Smooth muscle cell (in vitro differentiated cells): ENCODE measurements around the gene PADI3. TPM values are rescaled to one million over a fixed set of nuclear protein-coding genes. Genes with fewer than 3 reads are reported as not detected.
"Not testable (repeated sequence)": the region's sequence is repeated elsewhere in the genome, so short reads cannot be mapped to it uniquely, and the experiment has no call there.

Experiments used
- DNase-seq: peaks from one replicate; lab custom pipeline; 2025; ENCODE audit not compliant: unreplicated experiment; lab: John Stamatoyannopoulos, UW
- H2AFZ ChIP-seq: fragments of 200-600 bp; sonication (generic); 2 replicates; pipeline ENCODE4 v1.6.0; 2016; ENCODE audit warnings: antibody characterized with exemption, low read depth, mild to moderate bottlenecking
- H3F3A ChIP-seq: fragments of 200-600 bp; sonication (generic); 2 replicates; pipeline ENCODE4 v1.6.0; 2017; ENCODE audit warnings: antibody characterized with exemption, low read depth
- H3K27ac ChIP-seq: fragments of 200-600 bp; sonication (generic); 2 replicates; pipeline ENCODE4 v1.5.1; 2016; ENCODE audit warnings: low read depth, mild to moderate bottlenecking
- H3K27me3 ChIP-seq: fragments of 200-600 bp; sonication (generic); 2 replicates; pipeline ENCODE4 v1.6.1; 2016; ENCODE audit warnings: low read depth, mild to moderate bottlenecking
- H3K36me3 ChIP-seq: fragments of 200-600 bp; sonication (generic); 2 replicates; pipeline ENCODE4 v1.5.1; 2016; ENCODE audit warnings: low read depth
- H3K4me1 ChIP-seq: fragments of 200-600 bp; sonication (generic); 2 replicates; pipeline ENCODE4 v1.5.1; 2016; ENCODE audit warnings: low read depth
- H3K4me2 ChIP-seq: fragments of 200-600 bp; sonication (generic); 2 replicates; pipeline ENCODE4 v1.6.0; 2016; ENCODE audit warnings: mild to moderate bottlenecking
- H3K4me3 ChIP-seq: fragments of 200-600 bp; sonication (generic); 2 replicates; pipeline ENCODE4 v1.5.1; 2016; ENCODE audit warnings: mild to moderate bottlenecking
- H3K79me2 ChIP-seq: fragments of 200-600 bp; sonication (generic); 2 replicates; pipeline ENCODE4 v1.6.0; 2016; ENCODE audit warnings: low read depth, mild to moderate bottlenecking
- H3K9ac ChIP-seq: fragments of 200-600 bp; sonication (generic); 2 replicates; pipeline ENCODE4 v1.6.0; 2016; ENCODE audit warnings: low read depth
- H3K9me3 ChIP-seq: fragments of 200-600 bp; sonication (generic); replicated peaks from 2 replicates; pipeline ENCODE4 v1.5.1; 2016; ENCODE audit warnings: low read depth
- H4K20me1 ChIP-seq: fragments of 200-600 bp; sonication (generic); 2 replicates; pipeline ENCODE4 v1.6.0; 2016; ENCODE audit warnings: low read depth
- CTCF ChIP-seq: fragments of 200-600 bp; sonication (generic); IDR thresholded peaks from 2 replicates; pipeline ENCODE4 v1.5.1; 2017; ENCODE audit warnings: borderline replicate concordance, mild to moderate bottlenecking, antibody characterized with exemption; ENCODE audit not compliant: insufficient read depth, poor library complexity, severe bottlenecking
- WGBS: methylation state at CpG from one replicate; pipeline ENCODE4 v1.1.7; 2016; ENCODE audit warnings: low lambda C conversion rate; 5-methylcytosine and 5-hydroxymethylcytosine counted together
- polyA plus RNA-seq: library from polyadenylated mRNA; unstranded; fragments of >200 nt; fragmentation: Nextera tagmentation; extraction: Ambion mirVana; gene quantifications from 2 replicates; pipeline ENCODE4 v1.2.1, GENCODE V29; 2016
- total RNA-seq: library from RNA; depleted of rRNA; stranded (reverse); fragments of >200 nt; gene quantifications from 2 replicates; pipeline ENCODE4 v1.2.3, GENCODE V29; 2014

PADI3 gene
- total and polyA plus RNA-seq, 2 experiments from 2014 or later, result not detected

GRCh38 chr1:17318262-17318661, 69.4 kb downstream of the PADI3 start:
- no peaks in the 10 kb centered on the region for H3K4me1 ChIP-seq
- DNase-seq, result no peak
- no peaks in the 10 kb centered on the region for H3K27me3 ChIP-seq
- no peaks in the 10 kb centered on the region for H3K36me3 ChIP-seq
- no peak for TF ChIP-seq CTCF
- H3K9ac ChIP-seq, result no peak overlapping the region
- H3K27ac ChIP-seq, result no peak overlapping the region
- WGBS, result 74% methylated on average over 6 of the region's 6 CpGs
- no peak overlapping the region for H3K4me2 ChIP-seq
- no peaks in the 10 kb centered on the region for H4K20me1 ChIP-seq
- H3K79me2 ChIP-seq, result no peaks in the 10 kb centered on the region
- H2AFZ ChIP-seq, result no peak overlapping the region
- no peaks in the 10 kb centered on the region for H3K9me3 ChIP-seq
- H3F3A ChIP-seq, result no peaks in the 10 kb centered on the region
- H3K4me3 ChIP-seq, result no peak overlapping the region

- no peaks in the 10 kb centered on the region for H3K4me1 ChIP-seq
- H3K27ac ChIP-seq, result no peak overlapping the region
- H3K27me3 ChIP-seq, result no peaks in the 10 kb centered on the region
- H3K4me2 ChIP-seq, result no peak overlapping the region
- no peaks in the 10 kb centered on the region for H3K36me3 ChIP-seq
- no peaks in the 10 kb centered on the region for H3K9me3 ChIP-seq
- H3F3A ChIP-seq, result no peaks in the 10 kb centered on the region
- no peak overlapping the region for H3K9ac ChIP-seq
- 95% methylated on average over 11 of the region's 11 CpGs for WGBS
- TF ChIP-seq CTCF, result no peak
- no peak overlapping the region for H2AFZ ChIP-seq
- no peak for DNase-seq
- no peak overlapping the region for H3K4me3 ChIP-seq
- H4K20me1 ChIP-seq, result no peaks in the 10 kb centered on the region
- no peaks in the 10 kb centered on the region for H3K79me2 ChIP-seq
Measured at GRCh38 chr1:17319561-17320350, 70.9 kb downstream of the PADI3 start.

- H3K4me1 ChIP-seq, H3K79me2 ChIP-seq, H3K9ac ChIP-seq, H3K4me2 ChIP-seq, H3K27ac ChIP-seq, DNase-seq, H3K9me3 ChIP-seq, H3F3A ChIP-seq, H2AFZ ChIP-seq, H3K36me3 ChIP-seq, H4K20me1 ChIP-seq, H3K4me3 ChIP-seq, H3K27me3 ChIP-seq: not testable (repeated sequence)
- 90% methylated on average over 6 of the region's 6 CpGs for WGBS
Measured at GRCh38 chr1:17321857-17322390, 73.0 kb downstream of the PADI3 start.

GRCh38 chr1:17328855-17329254, 80.0 kb downstream of the PADI3 start:
- no peaks in the 10 kb centered on the region for H3K79me2 ChIP-seq
- no peaks in the 10 kb centered on the region for H4K20me1 ChIP-seq
- no peak for TF ChIP-seq CTCF
- no peaks in the 10 kb centered on the region for H3K36me3 ChIP-seq
- H3K4me2 ChIP-seq, result no peak overlapping the region
- no peak overlapping the region for H2AFZ ChIP-seq
- H3K27me3 ChIP-seq, result no peaks in the 10 kb centered on the region
- H3F3A ChIP-seq, result no peaks in the 10 kb centered on the region
- H3K27ac ChIP-seq, result no peak overlapping the region
- 80% methylated on average over 5 of the region's 5 CpGs for WGBS
- no peak overlapping the region for H3K4me3 ChIP-seq
- H3K9me3 ChIP-seq, result peaks cover 3% of the 10 kb centered on the region
- no peak overlapping the region for H3K9ac ChIP-seq
- no peaks in the 10 kb centered on the region for H3K4me1 ChIP-seq
- DNase-seq, result no peak
